ENCODE data around the gene GBA3. TPM values are rescaled to one million over a fixed set of nuclear protein-coding genes. Genes with fewer than 3 reads are reported as not detected.

GBA3 gene
- total RNA-seq, 4 donors from 2014 or later = 0.85 to 1.1 (median 0.98) TPM; not detected in 1

DNA sequence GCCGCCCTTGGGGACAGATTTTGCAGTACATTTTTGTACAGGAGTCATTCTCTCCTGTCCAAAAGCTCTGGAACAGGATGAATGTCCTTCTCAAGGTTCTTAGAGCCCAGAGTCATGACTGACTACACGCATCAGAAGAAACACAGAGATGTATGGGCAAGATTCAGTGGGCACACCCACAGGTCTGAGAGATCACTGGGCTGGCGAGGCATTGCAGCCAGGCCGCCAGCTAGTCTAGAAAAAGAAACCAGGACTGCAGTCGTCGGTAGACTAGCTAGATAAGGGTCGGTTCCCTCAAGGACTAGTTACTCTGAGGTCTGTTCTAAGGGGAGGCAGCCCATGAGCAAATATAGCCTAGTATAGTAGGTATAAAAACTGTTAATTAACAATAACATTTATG lies 19.8 kb downstream of the GBA3 start:
- TF ChIP-seq, protein P1, sequence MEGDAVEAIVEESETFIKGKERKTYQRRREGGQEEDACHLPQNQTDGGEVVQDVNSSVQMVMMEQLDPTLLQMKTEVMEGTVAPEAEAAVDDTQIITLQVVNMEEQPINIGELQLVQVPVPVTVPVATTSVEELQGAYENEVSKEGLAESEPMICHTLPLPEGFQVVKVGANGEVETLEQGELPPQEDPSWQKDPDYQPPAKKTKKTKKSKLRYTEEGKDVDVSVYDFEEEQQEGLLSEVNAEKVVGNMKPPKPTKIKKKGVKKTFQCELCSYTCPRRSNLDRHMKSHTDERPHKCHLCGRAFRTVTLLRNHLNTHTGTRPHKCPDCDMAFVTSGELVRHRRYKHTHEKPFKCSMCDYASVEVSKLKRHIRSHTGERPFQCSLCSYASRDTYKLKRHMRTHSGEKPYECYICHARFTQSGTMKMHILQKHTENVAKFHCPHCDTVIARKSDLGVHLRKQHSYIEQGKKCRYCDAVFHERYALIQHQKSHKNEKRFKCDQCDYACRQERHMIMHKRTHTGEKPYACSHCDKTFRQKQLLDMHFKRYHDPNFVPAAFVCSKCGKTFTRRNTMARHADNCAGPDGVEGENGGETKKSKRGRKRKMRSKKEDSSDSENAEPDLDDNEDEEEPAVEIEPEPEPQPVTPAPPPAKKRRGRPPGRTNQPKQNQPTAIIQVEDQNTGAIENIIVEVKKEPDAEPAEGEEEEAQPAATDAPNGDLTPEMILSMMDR (IDR thresholded peaks at IDR 0.05; ENCODE audit: low read depth) = no peak

DNA sequence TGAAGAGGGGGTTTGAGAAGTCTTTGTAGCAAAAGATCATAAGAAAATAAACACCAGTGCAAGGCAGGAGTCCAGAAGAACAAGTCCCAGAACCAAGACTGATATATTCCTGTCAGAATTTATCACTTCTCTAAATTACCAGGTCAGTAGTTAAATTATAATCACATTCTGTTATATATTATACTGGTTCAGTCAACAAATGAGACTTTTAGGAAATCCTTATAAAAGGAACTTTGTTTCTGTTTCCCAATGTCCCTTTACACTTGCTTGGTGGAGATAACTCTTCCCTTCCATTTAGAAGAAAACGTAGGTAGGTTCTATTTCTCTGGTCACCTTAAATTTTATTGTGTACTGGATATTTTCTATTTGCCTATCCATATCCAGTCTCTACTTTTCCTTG lies 21.1 kb downstream of the GBA3 start:
- TF ChIP-seq, protein P1 (IDR thresholded peaks at IDR 0.05; ENCODE audit: low read depth) = no peak

DNA sequence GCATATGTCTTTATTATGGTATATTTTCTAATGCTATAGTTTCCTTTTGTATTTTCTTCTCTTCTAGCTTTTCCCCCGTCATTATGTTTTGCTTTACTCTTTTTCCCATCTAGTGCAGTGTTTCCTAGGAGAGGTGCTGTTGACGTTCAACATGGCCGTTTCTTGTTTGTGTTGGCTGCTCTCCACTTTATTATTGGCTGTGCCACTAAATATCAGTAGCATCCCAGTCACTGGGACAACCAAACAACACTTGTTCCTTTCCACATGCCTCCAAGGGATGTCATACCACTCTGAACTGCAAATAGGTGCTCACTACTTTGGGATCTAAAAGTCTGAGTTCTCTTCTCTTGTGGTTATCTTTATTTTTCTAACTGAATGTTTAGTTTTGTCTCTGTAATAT lies 26.5 kb downstream of the GBA3 start:
- TF ChIP-seq, protein P1 (IDR thresholded peaks at IDR 0.05; ENCODE audit: low read depth) = no peak

DNA sequence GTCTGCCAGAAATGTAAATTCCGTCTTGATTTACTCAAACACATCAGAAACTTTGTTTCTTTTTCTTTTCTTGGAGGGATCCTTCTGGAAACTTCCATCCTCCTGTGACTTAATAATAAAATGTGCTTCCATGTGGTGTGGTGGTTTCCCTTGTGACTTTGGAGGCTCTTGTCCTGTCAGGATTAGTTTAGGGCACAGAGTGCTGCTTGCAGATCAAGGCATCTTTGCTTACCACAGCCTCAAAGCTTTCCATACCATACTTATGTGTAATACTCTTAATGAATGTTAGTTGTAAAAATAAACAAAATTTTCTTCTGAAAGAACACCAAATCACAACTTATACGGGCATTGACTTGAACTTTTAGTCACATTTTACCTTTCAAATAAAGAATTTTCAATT lies 27.4 kb downstream of the GBA3 start:
- TF ChIP-seq, protein P1 (IDR thresholded peaks at IDR 0.05; ENCODE audit: low read depth) = no peak

DNA sequence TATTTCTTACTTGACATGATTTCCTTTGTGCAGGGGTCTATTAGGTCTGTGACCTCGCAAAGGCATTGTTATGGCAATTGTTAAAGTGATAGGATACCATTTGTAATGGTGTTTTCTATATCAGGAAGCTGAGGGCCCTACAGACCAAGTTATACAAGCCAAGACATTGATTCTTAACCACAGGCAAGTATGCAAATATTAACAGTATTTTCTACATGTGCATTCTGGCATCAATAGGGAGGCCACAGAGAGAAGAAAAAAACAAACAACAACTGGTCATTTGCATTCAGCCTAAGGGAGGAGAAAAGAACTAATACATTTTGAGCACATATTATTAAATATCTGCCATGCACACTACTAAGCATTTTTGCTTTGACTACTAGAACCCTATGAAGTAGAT lies 28.5 kb downstream of the GBA3 start:
- TF ChIP-seq, protein P1 (IDR thresholded peaks at IDR 0.05; ENCODE audit: low read depth) = no peak

DNA sequence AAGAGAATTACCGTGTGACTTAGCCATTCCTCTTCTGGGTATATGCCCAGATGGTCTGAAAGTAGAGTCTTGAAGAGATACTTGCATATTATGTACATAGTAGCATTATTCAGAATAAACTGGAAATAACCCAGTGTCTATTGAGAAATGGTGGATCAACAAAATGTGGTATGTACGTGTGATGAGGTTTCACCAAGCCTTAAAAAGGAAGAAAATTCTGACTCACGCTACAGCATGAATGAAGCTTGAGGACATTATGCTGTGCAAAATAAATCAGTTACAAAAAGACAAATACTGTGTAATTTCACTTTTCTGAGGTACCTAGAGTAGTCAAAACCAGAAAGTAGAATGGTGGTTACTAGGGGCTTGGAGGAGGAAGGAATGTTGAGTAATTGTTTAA lies 37.3 kb downstream of the GBA3 start:
- TF ChIP-seq, protein P1 (IDR thresholded peaks at IDR 0.05; ENCODE audit: low read depth) = no peak

DNA sequence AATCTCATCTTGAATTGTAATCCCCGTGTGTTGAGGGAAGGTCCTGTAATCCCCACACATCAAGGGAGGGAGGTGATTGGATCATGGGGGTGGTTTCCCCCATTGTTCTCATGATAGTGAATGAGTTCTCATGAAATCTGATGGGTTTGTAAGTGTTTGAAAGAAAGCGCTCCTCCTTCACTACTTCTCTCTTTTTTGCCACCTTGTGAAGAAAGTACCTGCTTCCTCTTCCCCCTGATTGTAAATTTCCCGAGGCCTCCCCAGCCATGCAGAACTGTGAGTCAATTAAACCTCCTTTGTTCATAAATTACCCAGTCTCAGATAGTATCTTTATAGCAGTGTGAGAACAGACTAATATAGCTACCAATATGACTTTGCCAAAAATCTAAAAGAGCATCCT lies 41.1 kb downstream of the GBA3 start:
- TF ChIP-seq, protein P1 (IDR thresholded peaks at IDR 0.05; ENCODE audit: low read depth) = no peak
